Large intestine (tissue), 3 donors: ENCODE results near the gene HOXC12. TPM values are rescaled to one million over a fixed set of nuclear protein-coding genes. Genes with fewer than 3 reads are reported as not detected.

Experiments
- DNase-seq, 2 donors: peaks; one replicate each; pipeline versions ENCODE4 v3.0.0 to v3.0.0-alpha.2; 2013
- H3K27ac ChIP-seq: one replicate; pipeline ENCODE4 v1.5.1; 2013; ENCODE audit warnings: low read length
- H3K27me3 ChIP-seq: 2 replicates; pipeline ENCODE4 v1.6.1; 2013; ENCODE audit warnings: low read length; ENCODE audit not compliant: control insufficient read depth, insufficient read depth
- H3K36me3 ChIP-seq: 2 replicates; pipeline ENCODE4 v1.6.1; 2013; ENCODE audit warnings: low read length; ENCODE audit not compliant: control insufficient read depth, insufficient read depth
- H3K4me1 ChIP-seq: one replicate; pipeline ENCODE4 v1.6.1; 2013; ENCODE audit warnings: low read length; ENCODE audit not compliant: control insufficient read depth, insufficient read depth
- H3K4me3 ChIP-seq: one replicate; pipeline ENCODE4 v1.5.1; 2013; ENCODE audit warnings: low read length
- H3K9me3 ChIP-seq: one replicate; pipeline ENCODE4 v1.6.1; 2013; ENCODE audit warnings: mild to moderate bottlenecking, low read depth, low read length, moderate library complexity; ENCODE audit not compliant: control insufficient read depth
- WGBS: methylation state at CpG from one replicate; pipeline ENCODE4 v1.1.5; 2013; ENCODE audit warnings: low lambda C conversion rate; ENCODE audit not compliant: insufficient coverage; 5-methylcytosine and 5-hydroxymethylcytosine counted together
- polyA plus RNA-seq: library from polyadenylated mRNA; unstranded; fragments of 120-200 nt; gene quantifications from one replicate; pipeline ENCODE4 v1.2.1, GENCODE V29; 2013

The HOXC12 gene
- polyA plus RNA-seq, 1 donor: not detected

DNA sequence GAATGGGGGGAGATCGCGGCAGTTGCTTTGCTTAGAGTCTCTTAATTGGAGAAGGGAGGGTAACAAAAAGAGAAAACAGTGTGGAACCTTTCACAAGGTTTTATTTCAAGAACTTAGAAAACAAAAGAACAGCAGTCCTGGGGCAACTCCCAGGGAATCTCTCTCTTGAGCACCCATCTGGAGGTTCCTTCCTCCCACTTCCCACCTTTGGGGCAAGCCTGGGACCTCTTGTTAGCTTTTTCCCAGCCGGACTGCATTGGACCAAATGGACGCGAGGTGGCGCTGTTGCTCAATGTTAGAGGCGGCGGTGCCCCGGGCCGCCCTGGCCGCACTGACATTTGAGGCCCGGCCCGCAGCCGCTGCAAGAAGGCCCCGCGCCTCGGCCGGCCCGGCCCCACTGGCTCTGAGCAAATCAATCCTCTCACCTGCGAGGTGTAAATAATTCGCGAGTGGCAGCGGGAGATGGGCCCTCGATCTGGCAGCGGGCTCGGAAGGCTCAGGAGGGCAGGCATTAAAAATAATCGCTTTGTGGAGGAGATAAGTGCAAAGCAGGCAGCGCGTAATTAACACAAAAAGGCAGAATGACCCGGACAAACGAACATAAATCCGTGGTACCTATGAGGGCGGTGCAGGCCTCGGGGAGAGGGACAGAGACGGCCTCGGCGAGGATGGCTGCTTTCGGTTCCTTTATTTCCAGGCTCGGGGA, 51.3 kb downstream of the HOXC12 start:
- H3K27me3 ChIP-seq: peaks cover 95% of the 10 kb centered on the region
- H3K27ac ChIP-seq: no peak overlapping the region
- DNase-seq: peak; percentile 73 to 79
- no peaks in the 10 kb centered on the region for H3K36me3 ChIP-seq
- H3K4me1 ChIP-seq: peaks cover 50% of the 10 kb centered on the region
- peaks cover 9% of the 10 kb centered on the region for H3K9me3 ChIP-seq
- WGBS: 10% methylated on average over 8 of the region's 39 CpGs
- peak overlapping the region; percentile 41 for H3K4me3 ChIP-seq

DNA sequence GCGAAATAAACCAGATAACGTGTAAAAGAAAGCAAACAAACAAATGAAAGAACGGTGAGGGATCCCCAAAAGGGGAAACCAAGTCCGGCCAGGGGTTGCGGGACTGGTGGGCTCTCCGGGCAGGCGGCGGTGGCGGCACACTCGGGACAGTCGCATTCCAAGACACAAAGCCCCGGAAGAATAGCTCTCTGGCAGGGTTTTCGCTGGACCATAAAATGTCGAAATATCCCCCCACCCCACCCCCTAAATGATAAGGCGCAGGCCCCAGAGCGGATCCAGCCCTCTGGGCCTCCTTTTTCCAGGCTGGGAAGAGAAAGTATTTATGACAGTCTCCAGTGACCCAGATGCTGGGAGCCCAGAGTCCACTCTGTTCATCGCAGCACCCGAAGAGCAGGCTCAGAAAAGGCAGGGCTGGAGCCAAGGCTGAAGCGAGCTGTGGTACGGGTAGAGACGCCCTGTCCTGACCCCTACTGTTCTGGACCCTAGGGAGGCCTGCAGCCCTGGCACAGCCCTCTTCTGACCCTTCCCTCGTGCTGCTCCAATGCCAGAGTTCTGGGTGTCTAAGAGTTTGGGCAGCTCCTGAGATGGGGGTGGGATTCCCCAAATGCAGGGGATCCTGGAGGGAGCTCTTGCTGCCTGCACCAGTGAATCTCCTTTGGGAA, 52.0 kb downstream of the HOXC12 start:
- peaks cover 9% of the 10 kb centered on the region for H3K9me3 ChIP-seq
- H3K27ac ChIP-seq: no peak overlapping the region
- H3K4me3 ChIP-seq: peak overlapping the region; percentile 41
- peaks cover 94% of the 10 kb centered on the region for H3K27me3 ChIP-seq
- H3K36me3 ChIP-seq: no peaks in the 10 kb centered on the region
- DNase-seq: peak in 1 of 2 donors; percentile 77
- peaks cover 56% of the 10 kb centered on the region for H3K4me1 ChIP-seq
- no CpG with 5 or more reads among the region's 22 CpGs for WGBS

DNA sequence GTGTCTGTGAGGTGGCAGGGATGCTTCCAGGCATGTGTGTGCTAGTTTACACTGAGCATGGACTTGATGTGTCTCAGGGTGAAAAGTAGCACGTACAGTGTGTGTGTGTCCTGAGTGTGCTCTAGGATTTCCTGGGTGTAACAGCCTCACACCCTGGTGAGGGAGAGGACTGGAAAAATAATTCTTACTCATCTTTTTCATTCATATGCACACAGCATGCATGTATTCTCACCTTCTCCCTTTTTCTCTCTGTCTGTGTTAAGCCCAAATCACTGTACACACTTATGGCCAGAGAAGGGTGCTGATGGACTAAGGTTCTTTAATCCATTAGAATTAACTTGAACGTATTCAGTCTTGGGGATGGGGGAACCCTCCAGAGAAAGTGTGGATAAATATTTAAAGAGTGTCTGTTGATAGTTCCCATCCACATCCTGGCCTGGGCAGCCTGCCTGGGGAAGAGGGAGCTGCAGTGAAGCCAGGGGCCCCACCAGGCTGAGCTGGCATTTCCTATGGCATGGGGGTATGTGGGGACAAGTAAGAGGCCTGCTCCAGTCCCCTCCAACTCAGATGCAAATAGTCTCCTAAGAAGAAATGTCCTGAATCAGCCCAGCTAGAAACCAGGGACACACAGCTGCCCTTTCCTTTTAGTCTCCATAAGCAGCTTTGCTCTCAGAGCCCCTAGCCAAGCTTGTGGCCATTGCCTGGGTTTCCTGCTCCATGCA, 53.0 kb downstream of the HOXC12 start:
- Histone ChIP-seq H3K36me3 (no peaks in the 10 kb centered on the region), H3K27ac (no peak overlapping the region), H3K27me3 (peaks cover 90% of the 10 kb centered on the region), H3K4me1 (peaks cover 56% of the 10 kb centered on the region), H3K4me3 (no peak overlapping the region), H3K9me3 (peaks cover 9% of the 10 kb centered on the region)
- DNase-seq: no peak
- WGBS: no CpG with 5 or more reads among the region's 2 CpGs

DNA sequence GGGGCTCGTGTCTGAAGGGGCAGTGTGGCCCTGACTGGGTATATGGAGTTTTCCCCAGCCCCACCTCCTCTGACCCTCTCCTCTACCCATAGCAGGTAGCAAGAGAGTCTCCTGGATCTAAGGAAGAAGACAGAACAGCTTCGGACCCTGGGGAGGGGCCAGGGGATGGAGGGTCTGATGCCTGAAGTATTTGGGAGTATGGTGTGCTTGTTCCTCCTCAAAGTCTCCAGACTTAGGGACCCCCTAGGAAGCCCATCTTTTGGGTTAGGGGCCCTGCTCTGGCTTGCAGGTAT, 53.5 kb downstream of the HOXC12 start:
- no peak for DNase-seq
- Histone ChIP-seq H3K4me1 (peaks cover 56% of the 10 kb centered on the region), H3K4me3 (no peak overlapping the region), H3K36me3 (no peaks in the 10 kb centered on the region), H3K27ac (no peak overlapping the region), H3K9me3 (peaks cover 9% of the 10 kb centered on the region), H3K27me3 (peaks cover 90% of the 10 kb centered on the region)
- no CpG with 5 or more reads among the region's 2 CpGs for WGBS

Other genes starting within 250 kb of the HOXC12 start
- gene CALCOCO1, start 227.5 kb upstream of the HOXC12 start, polyA plus RNA-seq: 91.5 TPM
- gene CISTR, start 202.9 kb upstream of the HOXC12 start, polyA plus RNA-seq: not detected
- gene HOXC13, start 16.1 kb upstream of the HOXC12 start, polyA plus RNA-seq: not detected
- gene HOXC11, start 18.2 kb downstream of the HOXC12 start, polyA plus RNA-seq: 0.18 TPM
- 0.04 TPM for gene HOTAIR, start 20.1 kb downstream of the HOXC12 start, polyA plus RNA-seq
- gene HOXC10, start 30.2 kb downstream of the HOXC12 start, polyA plus RNA-seq: 0.19 TPM
- gene HOXC9, start 45.3 kb downstream of the HOXC12 start, polyA plus RNA-seq: 0.51 TPM
- gene HOXC8, start 54.1 kb downstream of the HOXC12 start, polyA plus RNA-seq: 1.0 TPM
- gene HOXC6, start 73.5 kb downstream of the HOXC12 start, polyA plus RNA-seq: 13.6 TPM
- 1.8 TPM for gene HOXC5, start 78.1 kb downstream of the HOXC12 start, polyA plus RNA-seq
- 14.0 TPM for gene HOXC4, start 98.9 kb downstream of the HOXC12 start, polyA plus RNA-seq
- gene SMUG1, start 234.1 kb downstream of the HOXC12 start, polyA plus RNA-seq: 45.9 TPM